ENCODE measurements around the gene ZC3H7A. TPM values are rescaled to one million over a fixed set of nuclear protein-coding genes. Genes with fewer than 3 reads are reported as not detected.

The ZC3H7A gene
- total RNA-seq, 1 experiment from 2014 or later: 63.5 TPM

GRCh38 chr16:11799017-11799381 lies 1.9 kb upstream of the ZC3H7A start:
- ChIA-PET CTCF (no interaction called here), POLR2A (ENCODE audit: unreplicated experiment) (no interaction called here)
- Histone ChIP-seq H3K4me2 (peak overlapping the region; percentile 94), H3K4me1 (replicated peaks; ENCODE audit: insufficient read depth) (peaks cover 15% of the 10 kb centered on the region), H3F3A (ENCODE audit: insufficient read depth, low read depth) (peaks cover 21% of the 10 kb centered on the region; the same call in 1 of the 2 replicates), H3K27ac (no peak overlapping the region), H3K27me3 (ENCODE audit: insufficient read depth, low read depth) (no peaks in the 10 kb centered on the region), H3K79me2 (ENCODE audit: low read depth) (peaks cover 35% of the 10 kb centered on the region), H2AFZ (no peak overlapping the region), H3K9me2 (ENCODE audit: insufficient read depth) (no peaks in the 10 kb centered on the region), H3K9me3 (ENCODE audit: insufficient read depth, low read depth) (no peaks in the 10 kb centered on the region), H4K20me1 (ENCODE audit: insufficient read depth) (peaks cover 17% of the 10 kb centered on the region), H3K4me3 (no peak overlapping the region; the same call in 1 of the 2 replicates), H3K36me3 (ENCODE audit: low read depth) (0 out of 2 replicates have a peak, but pooled peaks cover 14% of the 10 kb centered on the region)
- no peak for TF ChIP-seq EZH2 (IDR thresholded peaks at IDR 0.05; ENCODE audit: low read depth)
- TF ChIP-seq, protein P1, sequence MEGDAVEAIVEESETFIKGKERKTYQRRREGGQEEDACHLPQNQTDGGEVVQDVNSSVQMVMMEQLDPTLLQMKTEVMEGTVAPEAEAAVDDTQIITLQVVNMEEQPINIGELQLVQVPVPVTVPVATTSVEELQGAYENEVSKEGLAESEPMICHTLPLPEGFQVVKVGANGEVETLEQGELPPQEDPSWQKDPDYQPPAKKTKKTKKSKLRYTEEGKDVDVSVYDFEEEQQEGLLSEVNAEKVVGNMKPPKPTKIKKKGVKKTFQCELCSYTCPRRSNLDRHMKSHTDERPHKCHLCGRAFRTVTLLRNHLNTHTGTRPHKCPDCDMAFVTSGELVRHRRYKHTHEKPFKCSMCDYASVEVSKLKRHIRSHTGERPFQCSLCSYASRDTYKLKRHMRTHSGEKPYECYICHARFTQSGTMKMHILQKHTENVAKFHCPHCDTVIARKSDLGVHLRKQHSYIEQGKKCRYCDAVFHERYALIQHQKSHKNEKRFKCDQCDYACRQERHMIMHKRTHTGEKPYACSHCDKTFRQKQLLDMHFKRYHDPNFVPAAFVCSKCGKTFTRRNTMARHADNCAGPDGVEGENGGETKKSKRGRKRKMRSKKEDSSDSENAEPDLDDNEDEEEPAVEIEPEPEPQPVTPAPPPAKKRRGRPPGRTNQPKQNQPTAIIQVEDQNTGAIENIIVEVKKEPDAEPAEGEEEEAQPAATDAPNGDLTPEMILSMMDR (conservative IDR thresholded peaks at IDR 0.05): no peak
- no TSS peak for BruUV-seq (replicated peaks)
- intact Hi-C loops (cut with micrococcal nuclease; ENCODE audit: unreplicated experiment): loop anchor here (5.0 kb wide), 1 partner anchor 57 kb away; the partner anchor contains the start of gene TXNDC11
- DNase-seq: no peak

DNA sequence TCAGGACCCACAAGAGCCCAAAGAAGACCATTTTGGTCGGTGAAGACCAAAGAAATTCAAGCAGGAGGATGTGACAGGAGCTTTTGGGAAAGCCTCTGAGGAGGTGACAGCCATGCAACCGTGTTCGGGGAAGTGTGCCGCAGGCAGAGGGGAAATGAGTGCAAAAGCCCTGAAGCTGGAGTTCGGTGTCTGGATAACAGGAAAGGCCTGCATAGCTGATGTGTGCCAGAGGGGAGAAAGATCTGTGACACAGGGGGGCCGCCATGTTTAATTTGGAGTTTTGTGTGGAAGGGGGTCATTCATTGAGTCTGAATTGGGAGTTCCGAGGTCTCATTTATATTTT lies 870 bp upstream of the ZC3H7A start:
- Histone ChIP-seq H3K4me2 (peak overlapping the region; percentile 94), H2AFZ (peak overlapping the region; percentile 96), H3K4me3 (peak overlapping the region; percentile 63), H3K79me2 (ENCODE audit: low read depth) (peaks cover 46% of the 10 kb centered on the region), H3K4me1 (replicated peaks; ENCODE audit: insufficient read depth) (peaks cover 15% of the 10 kb centered on the region), H3F3A (ENCODE audit: insufficient read depth, low read depth) (peaks cover 21% of the 10 kb centered on the region; the same call in 1 of the 2 replicates), H3K27me3 (ENCODE audit: insufficient read depth, low read depth) (no peaks in the 10 kb centered on the region), H3K9me3 (ENCODE audit: insufficient read depth, low read depth) (no peaks in the 10 kb centered on the region), H3K27ac (peak overlapping the region; percentile 73), H3K9me2 (ENCODE audit: insufficient read depth) (no peaks in the 10 kb centered on the region), H3K36me3 (ENCODE audit: low read depth) (0 out of 2 replicates have a peak, but pooled peaks cover 15% of the 10 kb centered on the region), H4K20me1 (ENCODE audit: insufficient read depth) (peaks cover 28% of the 10 kb centered on the region)
- no peak for TF ChIP-seq EZH2 (IDR thresholded peaks at IDR 0.05; ENCODE audit: low read depth)
- TF ChIP-seq, protein P1 (conservative IDR thresholded peaks at IDR 0.05): no peak
- POLR2A ChIA-PET (ENCODE audit: unreplicated experiment): interaction anchor here (0.5 to 1.0 kb wide), 5 partner anchors 16 to 543 kb away, joined by 5 to 9 read pairs (median 7); partner anchors contain the start of gene TXNDC11
- intact Hi-C loops (cut with micrococcal nuclease; ENCODE audit: unreplicated experiment): loop anchor here (1.0 to 5.0 kb wide), 2 partner anchors 42 to 56 kb away; partner anchors contain the start of gene TXNDC11
- BruUV-seq (replicated peaks): no TSS peak
- CTCF ChIA-PET: interaction anchor here (0.6 to 1.4 kb wide), 4 partner anchors 53 to 69 kb away, joined by 3 to 15 read pairs (median 6); partner anchors contain the start of genes RSL1D1 and TXNDC11
- no peak for DNase-seq

DNA sequence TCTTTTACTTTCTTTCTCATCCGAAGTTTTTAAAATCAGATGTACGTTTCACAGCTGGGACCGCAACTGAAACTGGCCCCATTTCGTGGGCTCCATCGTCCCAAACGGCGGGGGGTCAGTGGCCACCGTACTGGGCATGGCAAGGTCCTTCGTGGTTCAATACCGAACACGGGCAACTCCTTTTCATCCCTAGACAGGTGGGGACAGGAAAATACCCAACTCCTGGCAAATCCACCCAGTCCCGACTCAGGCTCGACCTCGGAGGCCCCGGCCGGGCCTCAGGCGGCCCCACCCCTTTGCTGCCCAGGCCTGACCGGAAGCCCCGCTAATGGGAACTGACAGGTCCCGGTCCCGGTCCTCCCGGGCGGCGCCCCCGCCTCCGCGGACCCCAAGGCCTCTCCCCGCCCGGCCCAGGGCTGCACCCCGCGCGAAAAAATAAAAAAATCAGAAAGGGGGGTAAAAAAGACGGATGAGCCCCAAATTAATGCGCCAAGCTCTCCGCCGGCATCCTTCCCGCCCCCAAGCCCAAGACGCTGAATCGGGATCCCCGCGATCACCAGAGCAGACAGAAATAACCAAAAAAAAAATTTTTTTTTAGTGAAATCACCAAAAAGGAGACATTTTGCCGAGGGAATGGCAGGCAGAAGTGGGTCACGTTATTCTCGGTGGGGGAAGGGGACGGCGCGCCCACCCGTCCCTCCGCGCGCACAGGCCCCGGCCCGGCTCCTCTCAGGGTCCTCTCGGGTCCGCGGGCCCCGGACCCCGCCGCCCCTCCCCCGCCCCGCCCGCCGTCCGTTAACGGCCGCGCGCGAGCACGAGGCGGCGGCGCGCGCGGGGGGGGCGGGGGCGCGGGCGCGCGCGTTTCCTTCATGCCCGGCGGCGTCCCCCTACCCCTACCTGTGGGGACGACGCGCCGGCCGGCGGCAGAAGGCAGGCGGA lies 562 bp downstream of the ZC3H7A start:
- Histone ChIP-seq H3K4me2 (peak overlapping the region; percentile 78), H3K27me3 (ENCODE audit: insufficient read depth, low read depth) (no peaks in the 10 kb centered on the region), H2AFZ (peak overlapping the region; percentile 87), H3K79me2 (ENCODE audit: low read depth) (peaks cover 60% of the 10 kb centered on the region), H3K4me1 (replicated peaks; ENCODE audit: insufficient read depth) (peaks cover 15% of the 10 kb centered on the region), H3K27ac (peak overlapping the region; percentile 59), H3F3A (ENCODE audit: insufficient read depth, low read depth) (peaks cover 17% of the 10 kb centered on the region; the same call in 1 of the 2 replicates), H3K9me3 (ENCODE audit: insufficient read depth, low read depth) (no peaks in the 10 kb centered on the region), H3K4me3 (peak overlapping the region; percentile 97), H4K20me1 (ENCODE audit: insufficient read depth) (peaks cover 40% of the 10 kb centered on the region), H3K36me3 (ENCODE audit: low read depth) (0 out of 2 replicates have a peak, but pooled peaks cover 15% of the 10 kb centered on the region), H3K9me2 (ENCODE audit: insufficient read depth) (no peaks in the 10 kb centered on the region)
- DNase-seq: peak in 1 of 2 experiments; percentile 52
- TF ChIP-seq, protein P1 (conservative IDR thresholded peaks at IDR 0.05): no peak; the same call in 1 of the 2 replicates
- no peak for TF ChIP-seq EZH2 (IDR thresholded peaks at IDR 0.05; ENCODE audit: low read depth)
- POLR2A ChIA-PET (ENCODE audit: unreplicated experiment): interaction anchor here (0.5 to 1.1 kb wide), 4 partner anchors 10 to 816 kb away, joined by 3 to 6 read pairs (median 4); partner anchors contain the start of gene TXNDC11
- BruUV-seq (replicated peaks): TSS peak; percentile 43
- CTCF ChIA-PET: interaction anchor here (0.6 to 0.7 kb wide), 2 partner anchors 15 to 53 kb away, joined by 3 read pairs; no protein-coding TSS in a partner anchor
- intact Hi-C loops (cut with micrococcal nuclease; ENCODE audit: unreplicated experiment): loop anchor here (5.0 kb wide), 1 partner anchor 54 kb away; the partner anchor contains the start of gene TXNDC11
